WTC11 (cell line): ENCODE measurements around the gene STX18. TPM values are rescaled to one million over a fixed set of nuclear protein-coding genes. Genes with fewer than 3 reads are reported as not detected.

Experiments
- ATAC-seq: fragments of 200-7000 bp; cut with Tn5 transposase; 2 replicates; pipeline ENCODE4 v1.10.0; 2021; ENCODE audit warnings: mild to moderate bottlenecking, moderate library complexity
- CTCF ChIA-PET: fragments of 300-600 bp; sonication (Branson Sonifier 250); formaldehyde crosslinking; loops from one replicate; lab custom pipeline; 2021; ENCODE audit warnings: antibody characterized with exemption; lab: Charles Lee
- POLR2A ChIA-PET: fragments of 350-600 bp; sonication (Branson Sonifier 250); formaldehyde crosslinking; loops from one replicate; lab custom pipeline; 2021; ENCODE audit warnings: antibody characterized with exemption; lab: Charles Lee
- DNase-seq: peaks from one replicate; pipeline ENCODE4 v3.0.0; 2021; ENCODE audit warnings: low spot score
- H3K27ac Mint-ChIP-seq: 2 replicates; pipeline ENCODE4 v1.8.0; 2021; ENCODE audit warnings: mixed read lengths
- H3K27me3 Mint-ChIP-seq: 2 replicates; pipeline ENCODE4 v1.8.0; 2021; ENCODE audit warnings: low read depth, mild to moderate bottlenecking, moderate library complexity, mixed read lengths
- H3K36me3 Mint-ChIP-seq: 2 replicates; pipeline ENCODE4 v1.8.0; 2021; ENCODE audit warnings: mixed read lengths
- H3K4me1 Mint-ChIP-seq: 2 replicates; pipeline ENCODE4 v1.8.0; 2022; ENCODE audit warnings: mixed read lengths
- H3K4me3 Mint-ChIP-seq: 2 replicates; pipeline ENCODE4 v1.8.0; 2021; ENCODE audit warnings: mild to moderate bottlenecking, moderate library complexity, mixed read lengths
- H3K9me3 Mint-ChIP-seq: 2 replicates; pipeline ENCODE4 v1.8.0; 2021; ENCODE audit warnings: mixed read lengths
- ATF6 ChIP-seq: sonication (generic); formaldehyde crosslinking; IDR thresholded peaks from 2 replicates; pipeline ENCODE4 v1.8.1; 2023; ENCODE audit warnings: mild to moderate bottlenecking, missing genetic modification reagents
- CBFB ChIP-seq: sonication (generic); formaldehyde crosslinking; IDR thresholded peaks from 2 replicates; pipeline ENCODE4 v1.8.1; 2022; ENCODE audit warnings: mild to moderate bottlenecking, low read depth, missing genetic modification reagents
- CREB1 ChIP-seq: sonication (generic); formaldehyde crosslinking; IDR thresholded peaks from 2 replicates; pipeline ENCODE4 v1.8.0; 2023; ENCODE audit warnings: mild to moderate bottlenecking, missing genetic modification reagents
- CTCF ChIP-seq: fragments of 200-600 bp; IDR thresholded peaks from 2 replicates; pipeline ENCODE4 v1.8.0; 2022; ENCODE audit warnings: antibody characterized with exemption
- E2F1 ChIP-seq: sonication (generic); formaldehyde crosslinking; IDR thresholded peaks from 2 replicates; pipeline ENCODE4 v1.8.0; 2022; ENCODE audit warnings: mild to moderate bottlenecking, missing genetic modification reagents
- FOXJ3 ChIP-seq: sonication (generic); formaldehyde crosslinking; IDR thresholded peaks from 2 replicates; pipeline ENCODE4 v1.9.0; 2021; ENCODE audit warnings: missing genetic modification reagents, mild to moderate bottlenecking, borderline replicate concordance
- FOXP1 ChIP-seq: sonication (generic); formaldehyde crosslinking; IDR thresholded peaks from 2 replicates; pipeline ENCODE4 v1.8.0; 2022; ENCODE audit warnings: missing genetic modification reagents, mild to moderate bottlenecking, moderate library complexity, borderline replicate concordance
- FOXP4 ChIP-seq: sonication (generic); formaldehyde crosslinking; IDR thresholded peaks from 2 replicates; pipeline ENCODE4 v1.8.0; 2022; ENCODE audit warnings: mild to moderate bottlenecking, missing genetic modification reagents
- GTF2I ChIP-seq: fragments of 250-450 bp; sonication (Bioruptor Pico); conservative IDR thresholded peaks from 2 replicates; pipeline ENCODE4 v1.4.0; 2021; ENCODE audit warnings: mild to moderate bottlenecking
- HMGA2 ChIP-seq: fragments of 250-450 bp; sonication (Bioruptor Pico); IDR thresholded peaks from 2 replicates; pipeline ENCODE4 v1.4.0; 2021; ENCODE audit warnings: mild to moderate bottlenecking, moderate library complexity
- IRF1 ChIP-seq: sonication (generic); formaldehyde crosslinking; IDR thresholded peaks from 2 replicates; pipeline ENCODE4 v1.8.0; 2023; ENCODE audit warnings: missing genetic modification reagents
- MXD4 ChIP-seq: fragments of 250-450 bp; sonication (Bioruptor Pico); IDR thresholded peaks from 2 replicates; pipeline ENCODE4 v1.8.0; 2021; ENCODE audit warnings: mild to moderate bottlenecking, moderate library complexity, borderline replicate concordance
- NFATC4 ChIP-seq: fragments of 250-450 bp; sonication (Bioruptor Pico); IDR thresholded peaks from 2 replicates; pipeline ENCODE4 v1.9.0; 2021; ENCODE audit warnings: mild to moderate bottlenecking
- NFE2L1 ChIP-seq: sonication (generic); formaldehyde crosslinking; IDR thresholded peaks from 2 replicates; pipeline ENCODE4 v1.8.1; 2023; ENCODE audit warnings: missing genetic modification reagents
- NR1H2 ChIP-seq: sonication (generic); formaldehyde crosslinking; IDR thresholded peaks from 2 replicates; pipeline ENCODE4 v1.9.0; 2021; ENCODE audit warnings: mild to moderate bottlenecking, moderate library complexity, missing genetic modification reagents
- NR3C1 ChIP-seq: sonication (generic); formaldehyde crosslinking; conservative IDR thresholded peaks from 2 replicates; pipeline ENCODE4 v1.8.1; 2023; ENCODE audit warnings: low read depth, mild to moderate bottlenecking, missing genetic modification reagents
- OVOL2 ChIP-seq: fragments of 250-450 bp; sonication (Bioruptor Pico); IDR thresholded peaks from 2 replicates; pipeline ENCODE4 v1.9.0; 2021; ENCODE audit warnings: mild to moderate bottlenecking, borderline replicate concordance
- TP53 ChIP-seq: sonication (generic); formaldehyde crosslinking; IDR thresholded peaks from 2 replicates; pipeline ENCODE4 v1.8.1; 2023; ENCODE audit warnings: mild to moderate bottlenecking, missing genetic modification reagents
- ZNF121 ChIP-seq: sonication (generic); formaldehyde crosslinking; IDR thresholded peaks from 2 replicates; pipeline ENCODE4 v1.8.0; 2023; ENCODE audit warnings: missing genetic modification reagents
- ZNF138 ChIP-seq: sonication (generic); formaldehyde crosslinking; conservative IDR thresholded peaks from 2 replicates; pipeline ENCODE4 v1.8.1; 2022; ENCODE audit warnings: mild to moderate bottlenecking, moderate library complexity, missing genetic modification reagents
- ZNF232 ChIP-seq: sonication (generic); formaldehyde crosslinking; IDR thresholded peaks from 2 replicates; pipeline ENCODE4 v1.8.0; 2022; ENCODE audit warnings: mild to moderate bottlenecking, missing genetic modification reagents
- ZNF396 ChIP-seq: fragments of 250-450 bp; sonication (Bioruptor Pico); IDR thresholded peaks from 2 replicates; pipeline ENCODE4 v1.8.0; 2021; ENCODE audit warnings: mild to moderate bottlenecking, moderate library complexity, borderline replicate concordance
- ZNF416 ChIP-seq: fragments of 250-450 bp; sonication (Bioruptor Pico); IDR thresholded peaks from 2 replicates; pipeline ENCODE4 v1.9.0; 2021; ENCODE audit warnings: mild to moderate bottlenecking, inconsistent platforms
- total RNA-seq: library from RNA; stranded (reverse); gene quantifications from 3 replicates; pipeline ENCODE4 v1.2.3, GENCODE V29; 2021

STX18 gene
- total RNA-seq, 1 experiment from 2014 or later, result 16.9 TPM

- TF ChIP-seq IRF1 (CRISPR knock-in tag) (no peak), ZNF396 (no peak), TP53 (CRISPR knock-in tag) (no peak)
These were observed 162.2 kb downstream of the STX18 start (continued) for GRCh38 chr4:4379540-4380087.

GRCh38 chr4:4377732-4378460, 164.0 kb downstream of the STX18 start:
- ATAC-seq (no peak), DNase-seq (no peak)
- Mint-ChIP-seq H3K27me3 (peaks cover 14% of the 10 kb centered on the region), H3K27ac (no peak overlapping the region), H3K36me3 (no peaks in the 10 kb centered on the region), H3K9me3 (peaks cover 9% of the 10 kb centered on the region), H3K4me1 (peaks cover 22% of the 10 kb centered on the region), H3K4me3 (no peak overlapping the region)
- ChIA-PET CTCF (interaction anchor here (1.4 kb wide), 1 partner anchor 9 kb away, joined by 5 read pairs; the partner anchor contains the start of gene NSG1), POLR2A (interaction anchor here (0.6 kb wide), 1 partner anchor 407 kb away, joined by 5 read pairs; no protein-coding TSS in a partner anchor)
- TF ChIP-seq NFATC4 (CRISPR knock-in tag) (no peak), OVOL2 (CRISPR knock-in tag) (no peak), FOXP1 (CRISPR knock-in tag) (no peak), ZNF232 (no peak), MXD4 (CRISPR knock-in tag) (no peak), ZNF416 (CRISPR knock-in tag) (no peak)

GRCh38 chr4:4377191-4377590, 164.7 kb downstream of the STX18 start:
- Mint-ChIP-seq H3K4me3 (no peak overlapping the region), H3K27ac (no peak overlapping the region), H3K9me3 (peaks cover 9% of the 10 kb centered on the region), H3K27me3 (peaks cover 18% of the 10 kb centered on the region), H3K36me3 (no peaks in the 10 kb centered on the region), H3K4me1 (peaks cover 15% of the 10 kb centered on the region)
- ATAC-seq (no peak), DNase-seq (no peak)
- TF ChIP-seq HMGA2 (no peak), FOXP4 (CRISPR knock-in tag) (no peak), NFE2L1 (no peak), NR3C1 (CRISPR knock-in tag) (no peak), GTF2I (CRISPR knock-in tag) (no peak), CTCF (no peak), TP53 (CRISPR knock-in tag) (no peak), ZNF121 (CRISPR knock-in tag) (no peak), E2F1 (CRISPR knock-in tag) (no peak), NR1H2 (no peak), ATF6 (CRISPR knock-in tag) (no peak), CBFB (no peak), ZNF138 (CRISPR knock-in tag) (no peak), FOXJ3 (CRISPR knock-in tag) (no peak), CREB1 (CRISPR knock-in tag) (no peak)
- ChIA-PET CTCF (interaction anchor here (1.4 kb wide), 1 partner anchor 10 kb away, joined by 5 read pairs; the partner anchor contains the start of gene NSG1), POLR2A (no interaction called here)
